Raji (cell line): ENCODE results near the gene TRDN.

Experiments
- POLR2A ChIP-seq: IDR thresholded peaks from 2 replicates; pipeline ENCODE4 v1.6.1; 2011; ENCODE audit warnings: low read depth, low read length, control low read depth; ENCODE audit not compliant: insufficient read depth

Gene TRDN

DNA sequence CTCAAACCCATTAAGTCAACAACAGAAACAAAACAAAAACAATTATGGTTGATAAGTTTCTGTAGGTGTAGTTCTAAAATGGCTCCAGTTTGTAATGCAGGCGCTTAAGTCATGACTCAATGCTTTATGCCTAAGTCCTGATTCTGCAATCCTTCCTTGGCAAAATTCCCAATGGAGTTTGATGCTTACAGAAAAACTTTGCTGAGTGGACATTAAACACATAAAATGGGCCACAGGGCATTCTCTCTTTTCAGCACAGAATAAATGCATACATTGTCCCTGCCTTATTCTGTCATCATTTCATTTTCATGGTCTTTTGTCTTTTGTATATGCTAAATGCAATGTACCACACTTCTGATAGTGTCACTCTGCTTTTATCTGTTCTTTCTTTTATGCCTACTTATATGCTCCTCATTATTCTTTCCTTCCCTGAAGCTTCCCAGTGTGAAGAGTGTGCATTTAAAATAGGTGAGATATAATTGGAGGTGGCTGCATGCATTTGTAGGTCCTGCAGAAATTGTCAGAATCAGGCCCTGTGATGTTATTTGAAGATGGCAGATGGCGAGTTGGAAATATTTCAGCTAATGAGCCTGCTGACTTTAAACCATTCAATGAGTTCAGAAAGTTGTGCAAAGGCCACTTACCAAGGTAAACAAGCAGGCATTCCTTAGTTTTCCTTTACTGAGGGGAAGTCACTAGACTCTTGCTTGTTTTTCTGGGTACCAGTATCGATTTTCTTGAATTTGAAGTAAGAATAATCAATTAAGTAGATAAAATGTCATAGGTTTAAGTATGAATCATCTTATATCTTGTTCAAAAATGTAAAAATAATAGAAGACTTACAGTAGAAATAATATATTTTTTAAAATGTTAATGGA lies 313.1 kb downstream of the TRDN start:
- TF ChIP-seq POLR2A, result no peak

- no peak for TF ChIP-seq POLR2A
Observed at GRCh38 chr6:123321020-123321419, 315.7 kb downstream of the TRDN start.

- no peak for TF ChIP-seq POLR2A
Observed at GRCh38 chr6:123316733-123317323, 319.9 kb downstream of the TRDN start.

- no peak for TF ChIP-seq POLR2A
Observed at GRCh38 chr6:123309130-123309529, 327.6 kb downstream of the TRDN start.

- TF ChIP-seq POLR2A, result no peak
Observed at GRCh38 chr6:123306334-123306733, 330.4 kb downstream of the TRDN start.

- TF ChIP-seq POLR2A, result no peak
Observed at GRCh38 chr6:123295672-123296071, 341.1 kb downstream of the TRDN start.

DNA sequence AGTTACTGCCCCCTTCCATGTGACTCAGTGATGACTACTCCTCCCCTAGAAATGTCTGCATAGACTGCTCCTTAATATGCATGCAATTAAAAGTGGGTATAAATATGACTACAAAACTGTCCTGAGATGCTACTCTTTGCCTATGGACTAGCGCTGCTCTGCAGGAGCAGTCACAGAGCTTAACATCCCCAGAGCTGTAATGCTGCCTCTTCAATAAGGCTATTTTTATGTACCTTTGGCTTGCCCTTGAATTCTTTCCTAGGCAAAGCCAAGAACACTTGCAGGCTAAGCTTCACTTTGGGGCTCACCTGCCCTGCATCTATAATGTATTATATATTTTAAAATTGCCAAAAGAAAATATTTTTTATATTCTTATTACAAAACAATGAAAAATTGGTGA lies 341.6 kb downstream of the TRDN start:
- TF ChIP-seq POLR2A, result no peak

DNA sequence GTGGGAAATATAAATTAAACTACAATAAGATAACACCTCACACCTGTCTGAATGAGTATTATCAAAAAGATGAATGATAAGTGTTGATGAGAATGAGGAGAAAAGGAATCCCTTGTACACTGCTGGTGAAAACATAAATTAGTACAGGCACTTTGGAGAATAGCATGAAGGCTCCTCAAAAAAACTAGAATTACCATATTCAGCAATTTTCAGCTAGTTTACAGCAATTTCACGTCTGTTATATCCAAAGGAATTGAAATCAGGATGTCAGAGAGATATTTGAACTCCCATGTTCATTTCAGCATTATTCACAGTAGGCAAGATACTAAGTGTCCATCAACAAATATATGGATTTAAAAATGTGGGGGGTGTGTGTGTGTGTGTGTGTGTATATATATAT lies 348.1 kb downstream of the TRDN start:
- no peak for TF ChIP-seq POLR2A

GRCh38 chr6:123276546-123276980 lies 360.2 kb downstream of the TRDN start:
- no peak for TF ChIP-seq POLR2A

DNA sequence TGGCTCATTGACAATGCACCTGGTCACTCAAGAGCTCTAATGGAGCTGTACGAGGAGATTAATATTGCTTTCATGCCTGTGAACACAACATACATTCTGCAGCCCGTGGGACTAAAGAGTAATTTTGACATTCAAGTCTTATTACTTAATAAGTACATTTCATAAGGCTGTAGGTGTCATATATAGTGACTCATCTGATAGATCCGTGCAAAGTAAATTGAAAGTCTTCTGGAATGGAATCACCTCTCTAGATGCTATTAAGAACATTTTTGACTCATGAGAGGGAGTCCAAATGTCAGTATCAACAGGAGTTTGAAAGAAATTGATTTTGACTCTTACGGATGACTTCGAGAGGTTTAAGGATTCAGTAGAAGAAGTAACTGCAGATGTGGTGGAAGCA lies 372.8 kb downstream of the TRDN start:
- no peak for TF ChIP-seq POLR2A

GRCh38 chr6:123240626-123241025 lies 396.1 kb downstream of the TRDN start:
- no peak for TF ChIP-seq POLR2A

DNA sequence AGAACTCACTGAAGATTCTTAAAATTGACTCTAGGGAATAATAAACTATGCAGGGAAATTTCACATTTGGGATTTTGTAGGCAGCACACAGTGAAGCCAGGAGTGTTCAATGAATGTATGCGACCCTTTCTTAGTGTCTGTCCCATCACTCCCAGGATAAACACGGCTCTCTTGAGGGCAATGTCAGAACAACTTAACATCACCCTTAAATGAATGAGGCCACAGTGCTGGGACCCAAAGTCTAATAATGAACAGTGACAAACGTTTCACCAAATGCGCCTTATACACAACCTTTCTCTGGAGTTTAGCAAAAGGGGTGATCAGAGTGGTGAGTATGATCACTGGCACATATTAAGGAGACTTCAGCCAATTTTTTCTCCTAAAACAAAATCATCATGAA lies 403.4 kb downstream of the TRDN start:
- TF ChIP-seq POLR2A, result no peak

DNA sequence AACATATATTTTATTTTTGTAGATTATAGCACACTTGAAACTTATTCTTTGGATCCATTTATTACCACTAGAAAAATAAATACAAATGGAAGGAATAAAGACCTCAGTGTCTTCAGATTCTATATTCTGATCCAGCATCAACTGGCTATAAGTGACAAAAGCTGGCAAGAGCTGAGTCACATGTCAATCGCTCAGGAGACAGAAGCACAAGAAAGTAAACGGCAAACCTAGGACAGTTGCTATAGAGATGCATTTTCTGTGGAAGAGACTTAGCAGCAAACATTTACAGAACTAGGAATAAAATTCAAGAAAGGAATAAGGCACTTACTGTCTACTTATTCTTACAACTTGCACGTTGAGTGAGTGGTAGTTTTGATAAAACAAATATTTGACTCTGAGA lies 410.4 kb downstream of the TRDN start:
- TF ChIP-seq POLR2A, result no peak

GRCh38 chr6:123224077-123224476 lies 412.7 kb downstream of the TRDN start:
- TF ChIP-seq POLR2A, result no peak

DNA sequence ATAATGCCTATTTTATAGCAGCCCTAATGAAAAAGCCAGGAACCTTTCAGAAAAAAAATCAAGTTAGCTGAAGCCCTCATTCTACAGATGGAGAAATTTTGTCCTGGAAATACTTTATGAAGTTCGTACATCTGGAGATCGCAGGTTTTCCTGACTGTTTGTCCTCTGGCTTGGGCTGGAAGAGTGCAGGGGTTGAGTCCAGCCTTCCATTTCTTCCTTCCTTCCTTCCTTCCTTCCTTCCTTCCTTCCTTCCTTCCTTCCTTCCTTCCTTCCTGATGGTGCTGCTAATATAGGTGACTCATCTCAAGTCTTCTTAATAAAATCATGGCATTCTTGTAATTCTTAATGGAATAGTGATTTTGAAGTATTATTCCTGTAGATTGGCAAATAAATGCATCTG lies 413.3 kb downstream of the TRDN start:
- TF ChIP-seq POLR2A, result no peak

GRCh38 chr6:123215211-123215610 lies 421.5 kb downstream of the TRDN start:
- no peak for TF ChIP-seq POLR2A
